Activated CD4-positive, CD25-positive, alpha-beta regulatory T cell treated with anti-CD3 and anti-CD28 coated beads, Interleukin-2, amount 50 U/mL, for 72 hours (primary cell): Measurements from ENCODE around the gene MAPK7.
"Not testable (repeated sequence)": the region's sequence is repeated elsewhere in the genome, so short reads cannot be mapped to it uniquely, and the experiment has no call there.

ENCODE experiments used
- DNase-seq: peaks from one replicate; pipeline ENCODE4 v3.0.0; 2021

The MAPK7 gene

GRCh38 chr17:19343671-19344151 is 34.6 kb upstream of the MAPK7 start:
- DNase-seq = peak; percentile 19

GRCh38 chr17:19344311-19345066 is 33.8 kb upstream of the MAPK7 start:
- peak; percentile 27 for DNase-seq

- peak; percentile 22 for DNase-seq
Measured at GRCh38 chr17:19345067-19345460, 33.2 kb upstream of the MAPK7 start.

GRCh38 chr17:19345486-19346350 is 32.6 kb upstream of the MAPK7 start:
- peak; percentile 7 for DNase-seq

- peak; percentile 22 for DNase-seq
Measured at GRCh38 chr17:19346351-19347255, 31.7 kb upstream of the MAPK7 start.

GRCh38 chr17:19347323-19348080 is 30.8 kb upstream of the MAPK7 start:
- peak; percentile 23 for DNase-seq

- peak; percentile 9 for DNase-seq
Measured at GRCh38 chr17:19348081-19348650, 30.1 kb upstream of the MAPK7 start.

- DNase-seq = no peak
Measured at GRCh38 chr17:19348806-19349205, 29.5 kb upstream of the MAPK7 start.

- DNase-seq = not testable (repeated sequence)
Measured at GRCh38 chr17:19353401-19353800, 24.9 kb upstream of the MAPK7 start.

GRCh38 chr17:19354748-19355147 is 23.6 kb upstream of the MAPK7 start:
- no peak for DNase-seq

GRCh38 chr17:19357351-19357750 is 20.9 kb upstream of the MAPK7 start:
- DNase-seq = no peak

- no peak for DNase-seq
Measured at GRCh38 chr17:19357761-19358160, 20.5 kb upstream of the MAPK7 start.

GRCh38 chr17:19359151-19359550 is 19.1 kb upstream of the MAPK7 start:
- DNase-seq = no peak

- no peak for DNase-seq
Measured at GRCh38 chr17:19359856-19360255, 18.4 kb upstream of the MAPK7 start.

- no peak for DNase-seq
Measured at GRCh38 chr17:19360772-19361171, 17.5 kb upstream of the MAPK7 start.

GRCh38 chr17:19361326-19361725 is 17.0 kb upstream of the MAPK7 start:
- DNase-seq = no peak

- no peak for DNase-seq
Measured at GRCh38 chr17:19361944-19362276, 16.4 kb upstream of the MAPK7 start.

GRCh38 chr17:19362277-19363113 is 15.8 kb upstream of the MAPK7 start, which contains the start of gene B9D1:
TSS of gene B9D1 (minus strand) at chr17:19362723. CDS start at chr17:19362569, 154 bp downstream.
- peak; percentile 90 for DNase-seq

GRCh38 chr17:19363114-19363438 is 15.2 kb upstream of the MAPK7 start:
- DNase-seq = no peak

- DNase-seq = no peak
Measured at GRCh38 chr17:19363460-19364035, 14.8 kb upstream of the MAPK7 start.
